Fibroblast of villous mesenchyme (primary cell): ENCODE measurements around the gene NGEF. TPM values are rescaled to one million over a fixed set of nuclear protein-coding genes. Genes with fewer than 3 reads are reported as not detected.

Experiments
- DNase-seq: peaks from one replicate; pipeline ENCODE4 v3.0.0-alpha.2; 2010; ENCODE audit warnings: low read depth
- H3K4me3 ChIP-seq: 2 replicates; pipeline ENCODE4 v1.5.1; 2011; ENCODE audit warnings: low read depth, mild to moderate bottlenecking, low read length
- CTCF ChIP-seq: IDR thresholded peaks from 2 replicates; pipeline ENCODE4 v1.5.1; 2012; ENCODE audit warnings: low read depth, mild to moderate bottlenecking, low read length; ENCODE audit not compliant: insufficient read depth
- total RNA-seq: library from RNA; depleted of rRNA; stranded (reverse); fragments of >200 nt; gene quantifications from 2 replicates; pipeline ENCODE4 v1.2.3, GENCODE V29; 2012

NGEF gene
- total RNA-seq, 1 donor: 0.86 TPM

- no peak for TF ChIP-seq CTCF
- no peak overlapping the region for H3K4me3 ChIP-seq
- no peak for DNase-seq
Measured at GRCh38 chr2:232959139-232959538, 53.9 kb downstream of the NGEF start.

- DNase-seq: no peak
- no peak for TF ChIP-seq CTCF
- no peak overlapping the region for H3K4me3 ChIP-seq
Measured at GRCh38 chr2:232957657-232958090, 55.4 kb downstream of the NGEF start.

- DNase-seq: no peak
Measured at GRCh38 chr2:232955856-232956255, 57.2 kb downstream of the NGEF start.

GRCh38 chr2:232954691-232955090 lies 58.4 kb downstream of the NGEF start:
- H3K4me3 ChIP-seq: no peak overlapping the region
- no peak for TF ChIP-seq CTCF
- DNase-seq: no peak

More at GRCh38 chr2:232955856-232956255, 57.2 kb downstream of the NGEF start:
- TF ChIP-seq CTCF: no peak
- no peak overlapping the region for H3K4me3 ChIP-seq

- peak; percentile 56 for DNase-seq
- no peak for TF ChIP-seq CTCF
Measured at GRCh38 chr2:232951891-232952290, 61.2 kb downstream of the NGEF start.

GRCh38 chr2:232951181-232951580 lies 61.9 kb downstream of the NGEF start:
- no peak for TF ChIP-seq CTCF

More at GRCh38 chr2:232951891-232952290, 61.2 kb downstream of the NGEF start:
- H3K4me3 ChIP-seq: no peak overlapping the region

GRCh38 chr2:232950751-232951150 lies 62.3 kb downstream of the NGEF start:
- no peak for TF ChIP-seq CTCF
- H3K4me3 ChIP-seq: no peak overlapping the region
- no peak for DNase-seq

More at GRCh38 chr2:232951181-232951580, 61.9 kb downstream of the NGEF start:
- no peak overlapping the region for H3K4me3 ChIP-seq
- DNase-seq: no peak
